GM18511 (cell line): ENCODE measurements around the gene SPTBN1.

Experiments
- ATAC-seq: cut with Tn5 transposase; IDR thresholded peaks from one replicate; pipeline ENCODE4 v1.9.1; 2021; ENCODE audit warnings: mild to moderate bottlenecking, moderate library complexity; ENCODE audit not compliant: unreplicated experiment

SPTBN1 gene

GRCh38 chr2:54667266-54667639 lies 211.1 kb downstream of the SPTBN1 start:
- no peak for ATAC-seq

GRCh38 chr2:54667726-54668650 lies 211.9 kb downstream of the SPTBN1 start:
- ATAC-seq: no peak

- ATAC-seq: no peak
These were observed 212.6 kb downstream of the SPTBN1 start for GRCh38 chr2:54668711-54669110.

GRCh38 chr2:54669677-54670484 lies 213.8 kb downstream of the SPTBN1 start:
- no peak for ATAC-seq

- ATAC-seq: no peak
These were observed 214.4 kb downstream of the SPTBN1 start for GRCh38 chr2:54670485-54671009.

- ATAC-seq: no peak
These were observed 214.9 kb downstream of the SPTBN1 start for GRCh38 chr2:54671010-54671409.

- no peak for ATAC-seq
These were observed 215.9 kb downstream of the SPTBN1 start for GRCh38 chr2:54671875-54672589.

GRCh38 chr2:54672590-54673456 lies 216.7 kb downstream of the SPTBN1 start:
- ATAC-seq: peak; percentile 79

- ATAC-seq: peak; percentile 60
These were observed 217.4 kb downstream of the SPTBN1 start for GRCh38 chr2:54673501-54673998.

- no peak for ATAC-seq
These were observed 219.2 kb downstream of the SPTBN1 start for GRCh38 chr2:54675281-54675680.

GRCh38 chr2:54675738-54676137 lies 219.6 kb downstream of the SPTBN1 start:
- ATAC-seq: no peak

- no peak for ATAC-seq
These were observed 220.5 kb downstream of the SPTBN1 start for GRCh38 chr2:54676656-54677055.

GRCh38 chr2:54677476-54678265 lies 221.5 kb downstream of the SPTBN1 start:
- ATAC-seq: no peak

- no peak for ATAC-seq
These were observed 222.6 kb downstream of the SPTBN1 start for GRCh38 chr2:54678719-54679118.

- ATAC-seq: peak; percentile 80
These were observed 224.4 kb downstream of the SPTBN1 start for GRCh38 chr2:54680397-54681041.

GRCh38 chr2:54681416-54681815 lies 225.3 kb downstream of the SPTBN1 start:
- ATAC-seq: no peak

GRCh38 chr2:54683596-54683995 lies 227.5 kb downstream of the SPTBN1 start:
- no peak for ATAC-seq

- no peak for ATAC-seq
These were observed 229.2 kb downstream of the SPTBN1 start for GRCh38 chr2:54685263-54685775.
